HEK293 (cell line): ENCODE results near the gene NFATC3.
A peak's percentile ranks its signal among the peaks of the same experiment; 100 is the strongest.

Source experiments
- CTCF ChIA-PET: fragments of 350-600 bp; formaldehyde crosslinking; extraction: SDS; loops from one replicate; lab custom pipeline; 2021; ENCODE audit warnings: antibody characterized with exemption; lab: Yijun Ruan, JAX
- POLR2A ChIA-PET: fragments of 300-600 bp; formaldehyde crosslinking; extraction: SDS; loops from one replicate; lab custom pipeline; 2020; ENCODE audit warnings: antibody characterized with exemption, inconsistent platforms; lab: Yijun Ruan, JAX
- H3K27ac ChIP-seq: fragments of 200-500 bp; sonication (Bioruptor generic); 2 replicates; pipeline ENCODE4 v1.5.1; 2014; ENCODE audit warnings: low read depth, low read length, control low read depth, inconsistent platforms; ENCODE audit errors: extremely low read depth
- H3K36me3 ChIP-seq, 2 experiments: fragments of 200-500 bp in 1 of 2; sonication (Bioruptor generic) in 1 of 2; 1 replicate in 1 of 2; 2 replicates in 1 of 2; pipeline ENCODE4 v1.5.1; 2014 to 2017; ENCODE audit warnings: inconsistent platforms in 2 of 2, low read length in 2 of 2; ENCODE audit not compliant: control insufficient read depth in 2 of 2, insufficient read depth in 1 of 2
- H3K4me1 ChIP-seq: fragments of 200-500 bp; sonication (Bioruptor generic); 2 replicates; pipeline ENCODE4 v1.5.1; 2014; ENCODE audit warnings: mild to moderate bottlenecking, low read length, inconsistent platforms; ENCODE audit not compliant: control insufficient read depth, insufficient read depth
- H3K4me3 ChIP-seq: 2 replicates; pipeline ENCODE4 v1.5.1; 2011; ENCODE audit warnings: low read depth, mild to moderate bottlenecking, control low read depth, low read length, moderate library complexity
- H3K9me3 ChIP-seq: fragments of 200-500 bp; sonication (Bioruptor generic); 2 replicates; pipeline ENCODE4 v1.5.1; 2014; ENCODE audit warnings: low read depth, low read length, inconsistent platforms; ENCODE audit not compliant: control insufficient read depth, insufficient read depth
- EGR2 ChIP-seq: fragments of 450-650 bp; formaldehyde crosslinking; IDR thresholded peaks from 2 replicates; pipeline ENCODE4 v1.5.1; 2016; ENCODE audit warnings: low read depth, missing biosample characterization, missing genetic modification characterization
- GLIS2 ChIP-seq: fragments of 450-650 bp; formaldehyde crosslinking; IDR thresholded peaks from 2 replicates; pipeline ENCODE4 v1.5.1; 2016; ENCODE audit warnings: missing biosample characterization, missing genetic modification characterization
- KLF8 ChIP-seq: fragments of 450-650 bp; formaldehyde crosslinking; IDR thresholded peaks from 2 replicates; pipeline ENCODE4 v1.5.1; 2016; ENCODE audit warnings: missing biosample characterization, missing genetic modification characterization
- SP3 ChIP-seq: fragments of 450-650 bp; formaldehyde crosslinking; IDR thresholded peaks from 2 replicates; pipeline ENCODE4 v1.5.1; 2016; ENCODE audit warnings: missing biosample characterization, missing genetic modification characterization
- YY1 ChIP-seq: fragments of 450-650 bp; formaldehyde crosslinking; IDR thresholded peaks from 2 replicates; pipeline ENCODE4 v1.5.1; 2018; ENCODE audit warnings: missing biosample characterization, missing genetic modification characterization
- ZBTB17 ChIP-seq: fragments of 450-650 bp; formaldehyde crosslinking; IDR thresholded peaks from 2 replicates; pipeline ENCODE4 v1.5.1; 2016; ENCODE audit warnings: missing biosample characterization, missing genetic modification characterization
- ZBTB7A ChIP-seq: fragments of 450-650 bp; formaldehyde crosslinking; IDR thresholded peaks from 2 replicates; pipeline ENCODE4 v1.5.1; 2016; ENCODE audit warnings: low read depth, missing biosample characterization, missing genetic modification characterization
- ZNF121 ChIP-seq: fragments of 450-650 bp; formaldehyde crosslinking; IDR thresholded peaks from 2 replicates; pipeline ENCODE4 v1.5.1; 2016; ENCODE audit warnings: missing biosample characterization, missing genetic modification characterization
- ZNF155 ChIP-seq: fragments of 450-650 bp; formaldehyde crosslinking; IDR thresholded peaks from 2 replicates; pipeline ENCODE4 v1.5.1; 2016; ENCODE audit warnings: missing biosample characterization, missing genetic modification characterization
- ZNF335 ChIP-seq: fragments of 450-650 bp; formaldehyde crosslinking; conservative IDR thresholded peaks from 2 replicates; pipeline ENCODE4 v1.5.1; 2016; ENCODE audit warnings: missing biosample characterization, missing genetic modification characterization
- ZNF404 ChIP-seq: fragments of 450-650 bp; formaldehyde crosslinking; IDR thresholded peaks from 2 replicates; pipeline ENCODE4 v1.5.1; 2017; ENCODE audit warnings: missing biosample characterization, missing genetic modification characterization
- ZNF621 ChIP-seq: fragments of 450-650 bp; formaldehyde crosslinking; IDR thresholded peaks from 2 replicates; pipeline ENCODE4 v1.5.1; 2017; ENCODE audit warnings: missing biosample characterization, missing genetic modification characterization
- ZNF76 ChIP-seq: fragments of 450-650 bp; formaldehyde crosslinking; IDR thresholded peaks from 2 replicates; pipeline ENCODE4; 2016; ENCODE audit warnings: low read depth, missing biosample characterization, missing genetic modification characterization, borderline replicate concordance
- TF ChIP-seq, protein P1 (sequence below): fragments of 450-650 bp; formaldehyde crosslinking; IDR thresholded peaks from 2 replicates; pipeline ENCODE4 v1.5.1; 2016; ENCODE audit warnings: missing biosample characterization, missing genetic modification characterization
- TF ChIP-seq, protein P2 (sequence below): fragments of 450-650 bp; formaldehyde crosslinking; IDR thresholded peaks from 2 replicates; pipeline ENCODE4 v1.5.1; 2016; ENCODE audit warnings: missing biosample characterization, missing genetic modification characterization
- TF ChIP-seq, protein P3 (sequence below): fragments of 450-650 bp; formaldehyde crosslinking; optimal IDR thresholded peaks from 2 replicates; pipeline ENCODE3; 2016; ENCODE audit warnings: missing biosample characterization, mild to moderate bottlenecking, missing genetic modification characterization
- TF ChIP-seq, protein P4 (sequence below): fragments of 450-650 bp; formaldehyde crosslinking; IDR thresholded peaks from 2 replicates; pipeline ENCODE4 v1.5.1; 2016; ENCODE audit warnings: missing biosample characterization, missing genetic modification characterization
- TF ChIP-seq, protein P5 (sequence below): fragments of 450-650 bp; formaldehyde crosslinking; IDR thresholded peaks from 2 replicates; pipeline ENCODE4 v1.5.1; 2016; ENCODE audit warnings: missing biosample characterization, missing genetic modification characterization
- TF ChIP-seq, protein P6 (sequence below): fragments of 450-650 bp; formaldehyde crosslinking; IDR thresholded peaks from 2 replicates; pipeline ENCODE4 v1.5.1; 2017; ENCODE audit warnings: missing biosample characterization, missing genetic modification characterization

NFATC3 gene

DNA sequence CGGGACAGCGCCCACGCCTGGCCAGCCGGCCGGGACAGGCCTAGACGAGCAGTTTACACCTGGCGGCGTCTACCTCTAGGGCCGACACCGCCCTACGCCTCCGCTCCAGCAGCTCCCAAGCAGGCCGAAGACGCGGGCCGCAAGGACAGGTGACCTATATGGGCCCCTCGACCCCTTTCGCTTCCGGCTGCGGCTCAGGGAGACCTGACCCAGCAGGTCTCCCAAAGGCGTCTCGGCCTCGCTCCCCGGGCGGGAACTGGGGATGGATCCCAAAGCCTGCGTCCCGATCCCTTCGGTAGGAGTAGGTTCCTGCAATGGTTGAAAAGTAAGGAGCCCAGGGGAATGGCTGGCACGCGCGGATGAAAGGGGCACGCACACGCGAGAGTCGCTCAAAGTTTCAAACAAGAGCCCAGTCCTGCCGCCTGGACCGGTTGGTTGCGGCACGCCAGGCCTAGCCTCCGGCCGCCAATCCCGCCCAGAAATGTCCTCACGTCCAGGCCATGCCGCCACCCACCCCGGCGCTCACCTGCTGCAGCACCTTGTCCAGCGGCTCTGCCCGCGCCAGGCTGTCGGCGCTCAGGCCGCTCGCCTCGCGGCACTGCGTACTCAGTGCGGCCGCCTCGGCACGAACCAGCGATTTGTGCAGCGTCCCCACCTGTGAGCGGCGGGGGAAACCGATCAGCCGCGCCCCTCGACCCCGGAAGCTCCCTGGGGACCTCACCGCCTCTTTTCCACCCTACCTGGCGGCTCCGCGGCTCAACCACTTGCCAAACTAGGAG, 150.1 kb downstream of the NFATC3 start (continued):
- peak; percentile 52 for TF ChIP-seq ZNF335 (tag by site-specific recombination)
- TF ChIP-seq ZBTB7A (tag by site-specific recombination) = 0 out of 2 replicates have a peak, but pooled peaks have one; percentile 23
- TF ChIP-seq EGR2 (tag by site-specific recombination) = peak; percentile 52; the same call in 1 of the 2 replicates
- TF ChIP-seq, protein P1, sequence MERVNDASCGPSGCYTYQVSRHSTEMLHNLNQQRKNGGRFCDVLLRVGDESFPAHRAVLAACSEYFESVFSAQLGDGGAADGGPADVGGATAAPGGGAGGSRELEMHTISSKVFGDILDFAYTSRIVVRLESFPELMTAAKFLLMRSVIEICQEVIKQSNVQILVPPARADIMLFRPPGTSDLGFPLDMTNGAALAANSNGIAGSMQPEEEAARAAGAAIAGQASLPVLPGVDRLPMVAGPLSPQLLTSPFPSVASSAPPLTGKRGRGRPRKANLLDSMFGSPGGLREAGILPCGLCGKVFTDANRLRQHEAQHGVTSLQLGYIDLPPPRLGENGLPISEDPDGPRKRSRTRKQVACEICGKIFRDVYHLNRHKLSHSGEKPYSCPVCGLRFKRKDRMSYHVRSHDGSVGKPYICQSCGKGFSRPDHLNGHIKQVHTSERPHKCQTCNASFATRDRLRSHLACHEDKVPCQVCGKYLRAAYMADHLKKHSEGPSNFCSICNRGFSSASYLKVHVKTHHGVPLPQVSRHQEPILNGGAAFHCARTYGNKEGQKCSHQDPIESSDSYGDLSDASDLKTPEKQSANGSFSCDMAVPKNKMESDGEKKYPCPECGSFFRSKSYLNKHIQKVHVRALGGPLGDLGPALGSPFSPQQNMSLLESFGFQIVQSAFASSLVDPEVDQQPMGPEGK (tag by site-specific recombination) = peak; percentile 55; the same call in 1 of the 2 replicates
- TF ChIP-seq, protein P2, sequence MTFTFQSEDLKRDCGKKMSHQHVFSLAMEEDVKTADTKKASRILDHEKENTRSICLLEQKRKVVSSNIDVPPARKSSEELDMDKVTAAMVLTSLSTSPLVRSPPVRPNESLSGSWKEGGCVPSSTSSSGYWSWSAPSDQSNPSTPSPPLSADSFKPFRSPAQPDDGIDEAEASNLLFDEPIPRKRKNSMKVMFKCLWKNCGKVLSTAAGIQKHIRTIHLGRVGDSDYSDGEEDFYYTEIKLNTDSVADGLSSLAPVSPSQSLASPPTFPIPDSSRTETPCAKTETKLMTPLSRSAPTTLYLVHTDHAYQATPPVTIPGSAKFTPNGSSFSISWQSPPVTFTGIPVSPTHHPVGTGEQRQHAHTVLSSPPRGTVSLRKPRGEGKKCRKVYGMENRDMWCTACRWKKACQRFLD = no peak
- TF ChIP-seq GLIS2 (tag by site-specific recombination) = no peak
- TF ChIP-seq ZNF121 = no peak
- no peak for TF ChIP-seq ZNF404

DNA sequence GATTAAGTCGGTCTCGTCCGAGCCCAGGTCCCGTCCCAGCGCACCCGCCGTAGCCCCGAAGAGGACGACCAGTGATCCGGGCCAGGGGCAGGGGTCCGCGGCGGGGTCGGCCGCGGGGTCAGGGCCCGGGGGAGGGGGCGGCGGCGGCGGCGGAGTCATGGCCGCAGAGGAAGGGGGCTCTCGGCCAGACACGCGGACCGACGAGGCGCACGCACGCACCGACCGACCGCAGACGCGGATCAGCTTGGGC, 150.6 kb downstream of the NFATC3 start, which contains the start of gene ESRP2:
Gene ESRP2 (minus strand): TSS at position 241 of the 250 bp plus-strand sequence. CDS start 82 bp downstream, at position 159.
- TF ChIP-seq, protein P3, sequence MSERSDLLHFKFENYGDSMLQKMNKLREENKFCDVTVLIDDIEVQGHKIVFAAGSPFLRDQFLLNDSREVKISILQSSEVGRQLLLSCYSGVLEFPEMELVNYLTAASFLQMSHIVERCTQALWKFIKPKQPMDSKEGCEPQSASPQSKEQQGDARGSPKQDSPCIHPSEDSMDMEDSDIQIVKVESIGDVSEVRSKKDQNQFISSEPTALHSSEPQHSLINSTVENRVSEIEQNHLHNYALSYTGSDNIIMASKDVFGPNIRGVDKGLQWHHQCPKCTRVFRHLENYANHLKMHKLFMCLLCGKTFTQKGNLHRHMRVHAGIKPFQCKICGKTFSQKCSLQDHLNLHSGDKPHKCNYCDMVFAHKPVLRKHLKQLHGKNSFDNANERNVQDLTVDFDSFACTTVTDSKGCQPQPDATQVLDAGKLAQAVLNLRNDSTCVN (tag by site-specific recombination) = peak; percentile 49
- peak; percentile 30; the same call in 1 of the 2 replicates for TF ChIP-seq EGR2 (tag by site-specific recombination)
- TF ChIP-seq ZNF621 = no peak
- no peak for TF ChIP-seq YY1 (tag by site-specific recombination)
- peaks cover 7% of the 10 kb centered on the region; the same call in 1 of the 2 replicates for H3K4me1 ChIP-seq
- H3K4me3 ChIP-seq = peak within 1 kb of the TSS; percentile 63
- H3K27ac ChIP-seq = peak within 1 kb of the TSS; percentile 75
- H3K9me3 ChIP-seq = no peaks in the 10 kb centered on the region
- ChIA-PET POLR2A (interaction anchor here (0.6 to 3.3 kb wide), 9 partner anchors 9 to 672 kb away, joined by 3 to 34 read pairs (median 7); partner anchors contain the start of genes DDX28, DUS2, NFATC3 and PLA2G15), CTCF (interaction anchor here (1.2 to 1.5 kb wide), 2 partner anchors 26 to 152 kb away, joined by 3 to 5 read pairs; no protein-coding TSS in a partner anchor)
- H3K36me3 ChIP-seq = peaks cover 0 to 24% of the 10 kb centered on the region in 2 experiments; a peak in 1 of 3 replicates

DNA sequence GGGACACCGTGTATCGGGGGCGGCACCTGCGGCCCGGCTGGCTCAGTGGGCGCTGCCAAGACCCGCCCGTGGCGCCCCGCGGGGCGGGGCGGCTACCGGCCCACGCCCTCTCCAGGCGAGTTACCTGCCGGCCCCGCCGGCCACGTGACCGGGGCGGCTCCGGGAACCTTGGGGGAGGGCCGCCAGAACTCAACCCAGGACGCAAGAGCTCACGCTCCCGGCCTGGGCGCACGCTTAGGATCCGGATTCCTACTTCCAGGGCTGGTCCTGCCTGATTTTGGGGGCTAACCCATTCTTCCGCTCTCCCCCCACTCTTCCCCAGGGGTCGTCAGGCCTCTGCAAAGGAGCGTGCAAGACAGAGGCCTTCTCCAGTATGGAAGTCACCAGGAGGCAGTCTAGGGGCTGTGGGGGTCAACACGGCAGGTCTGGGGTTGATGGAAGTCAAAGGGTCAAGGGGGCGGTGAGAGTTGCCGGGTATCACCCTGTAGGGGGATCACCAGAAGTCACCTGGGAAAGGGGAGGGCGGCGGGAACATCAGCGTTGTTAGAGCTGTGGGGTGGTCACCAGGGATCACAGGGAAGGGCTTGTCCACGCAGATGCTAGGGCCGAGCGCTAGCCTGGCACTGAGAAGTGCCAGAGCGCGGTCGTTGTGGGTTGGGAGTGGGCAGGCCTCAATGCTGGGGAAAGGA, 151.1 kb downstream of the NFATC3 start:
- Histone ChIP-seq H3K36me3 (peaks cover 0 to 20% of the 10 kb centered on the region in 2 experiments; a peak in 1 of 3 replicates), H3K4me3 (peak overlapping the region; percentile 63), H3K4me1 (peaks cover 7% of the 10 kb centered on the region; the same call in 1 of the 2 replicates), H3K27ac (peak overlapping the region; percentile 75), H3K9me3 (no peaks in the 10 kb centered on the region)
- ChIA-PET POLR2A (interaction anchor here (0.6 to 3.3 kb wide), 11 partner anchors 9 to 671 kb away, joined by 3 to 34 read pairs (median 9); partner anchors contain the start of genes DDX28, DUS2, NFATC3 and PLA2G15), CTCF (interaction anchor here (0.8 to 1.5 kb wide), 5 partner anchors 25 to 275 kb away, joined by 3 to 5 read pairs (median 3); partner anchors contain the start of gene SLC7A6)
- TF ChIP-seq, protein P4, sequence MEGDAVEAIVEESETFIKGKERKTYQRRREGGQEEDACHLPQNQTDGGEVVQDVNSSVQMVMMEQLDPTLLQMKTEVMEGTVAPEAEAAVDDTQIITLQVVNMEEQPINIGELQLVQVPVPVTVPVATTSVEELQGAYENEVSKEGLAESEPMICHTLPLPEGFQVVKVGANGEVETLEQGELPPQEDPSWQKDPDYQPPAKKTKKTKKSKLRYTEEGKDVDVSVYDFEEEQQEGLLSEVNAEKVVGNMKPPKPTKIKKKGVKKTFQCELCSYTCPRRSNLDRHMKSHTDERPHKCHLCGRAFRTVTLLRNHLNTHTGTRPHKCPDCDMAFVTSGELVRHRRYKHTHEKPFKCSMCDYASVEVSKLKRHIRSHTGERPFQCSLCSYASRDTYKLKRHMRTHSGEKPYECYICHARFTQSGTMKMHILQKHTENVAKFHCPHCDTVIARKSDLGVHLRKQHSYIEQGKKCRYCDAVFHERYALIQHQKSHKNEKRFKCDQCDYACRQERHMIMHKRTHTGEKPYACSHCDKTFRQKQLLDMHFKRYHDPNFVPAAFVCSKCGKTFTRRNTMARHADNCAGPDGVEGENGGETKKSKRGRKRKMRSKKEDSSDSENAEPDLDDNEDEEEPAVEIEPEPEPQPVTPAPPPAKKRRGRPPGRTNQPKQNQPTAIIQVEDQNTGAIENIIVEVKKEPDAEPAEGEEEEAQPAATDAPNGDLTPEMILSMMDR (tag by site-specific recombination) = 0 out of 2 replicates have a peak, but pooled peaks have one; percentile 6
- TF ChIP-seq, protein P5, sequence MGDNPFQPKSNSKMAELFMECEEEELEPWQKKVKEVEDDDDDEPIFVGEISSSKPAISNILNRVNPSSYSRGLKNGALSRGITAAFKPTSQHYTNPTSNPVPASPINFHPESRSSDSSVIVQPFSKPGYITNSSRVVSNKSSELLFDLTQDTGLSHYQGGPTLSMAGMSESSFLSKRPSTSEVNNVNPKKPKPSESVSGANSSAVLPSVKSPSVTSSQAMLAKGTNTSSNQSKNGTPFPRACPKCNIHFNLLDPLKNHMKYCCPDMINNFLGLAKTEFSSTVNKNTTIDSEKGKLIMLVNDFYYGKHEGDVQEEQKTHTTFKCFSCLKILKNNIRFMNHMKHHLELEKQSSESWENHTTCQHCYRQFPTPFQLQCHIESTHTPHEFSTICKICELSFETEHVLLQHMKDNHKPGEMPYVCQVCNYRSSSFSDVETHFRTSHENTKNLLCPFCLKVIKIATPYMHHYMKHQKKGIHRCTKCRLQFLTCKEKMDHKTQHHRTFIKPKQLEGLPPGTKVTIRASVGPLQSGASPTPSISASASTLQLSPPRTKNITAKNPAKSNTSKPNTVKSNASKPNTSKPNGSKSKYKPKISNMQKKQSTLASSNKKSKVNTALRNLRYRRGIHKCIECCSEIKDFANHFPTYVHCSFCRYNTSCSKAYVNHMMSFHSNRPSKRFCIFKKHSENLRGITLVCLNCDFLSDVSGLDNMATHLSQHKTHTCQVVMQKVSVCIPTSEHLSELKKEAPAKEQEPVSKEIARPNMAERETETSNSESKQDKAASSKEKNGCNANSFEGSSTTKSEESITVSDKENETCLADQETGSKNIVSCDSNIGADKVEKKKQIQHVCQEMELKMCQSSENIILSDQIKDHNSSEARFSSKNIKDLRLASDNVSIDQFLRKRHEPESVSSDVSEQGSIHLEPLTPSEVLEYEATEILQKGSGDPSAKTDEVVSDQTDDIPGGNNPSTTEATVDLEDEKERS (tag by site-specific recombination) = no peak
- TF ChIP-seq GLIS2 (tag by site-specific recombination) = peak; percentile 62
- TF ChIP-seq ZNF155 (tag by site-specific recombination) = no peak
- no peak for TF ChIP-seq ZNF335 (tag by site-specific recombination)
- TF ChIP-seq, protein P6, sequence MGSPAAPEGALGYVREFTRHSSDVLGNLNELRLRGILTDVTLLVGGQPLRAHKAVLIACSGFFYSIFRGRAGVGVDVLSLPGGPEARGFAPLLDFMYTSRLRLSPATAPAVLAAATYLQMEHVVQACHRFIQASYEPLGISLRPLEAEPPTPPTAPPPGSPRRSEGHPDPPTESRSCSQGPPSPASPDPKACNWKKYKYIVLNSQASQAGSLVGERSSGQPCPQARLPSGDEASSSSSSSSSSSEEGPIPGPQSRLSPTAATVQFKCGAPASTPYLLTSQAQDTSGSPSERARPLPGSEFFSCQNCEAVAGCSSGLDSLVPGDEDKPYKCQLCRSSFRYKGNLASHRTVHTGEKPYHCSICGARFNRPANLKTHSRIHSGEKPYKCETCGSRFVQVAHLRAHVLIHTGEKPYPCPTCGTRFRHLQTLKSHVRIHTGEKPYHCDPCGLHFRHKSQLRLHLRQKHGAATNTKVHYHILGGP (tag by site-specific recombination) = no peak
- TF ChIP-seq ZBTB17 (tag by site-specific recombination) = no peak
- no peak for TF ChIP-seq ZNF76 (tag by site-specific recombination)
- TF ChIP-seq SP3 = peak; percentile 63
- TF ChIP-seq KLF8 (tag by site-specific recombination) = peak; percentile 51; the same call in 1 of the 2 replicates
